Measurements from ENCODE around the gene CASKIN1.

CASKIN1 gene

GRCh38 chr16:2171601-2172178 lies 24.7 kb downstream of the CASKIN1 start:
- no peak for DNase-seq (ENCODE audit: extremely low read depth, low read depth)
- TF ChIP-seq, protein P1, sequence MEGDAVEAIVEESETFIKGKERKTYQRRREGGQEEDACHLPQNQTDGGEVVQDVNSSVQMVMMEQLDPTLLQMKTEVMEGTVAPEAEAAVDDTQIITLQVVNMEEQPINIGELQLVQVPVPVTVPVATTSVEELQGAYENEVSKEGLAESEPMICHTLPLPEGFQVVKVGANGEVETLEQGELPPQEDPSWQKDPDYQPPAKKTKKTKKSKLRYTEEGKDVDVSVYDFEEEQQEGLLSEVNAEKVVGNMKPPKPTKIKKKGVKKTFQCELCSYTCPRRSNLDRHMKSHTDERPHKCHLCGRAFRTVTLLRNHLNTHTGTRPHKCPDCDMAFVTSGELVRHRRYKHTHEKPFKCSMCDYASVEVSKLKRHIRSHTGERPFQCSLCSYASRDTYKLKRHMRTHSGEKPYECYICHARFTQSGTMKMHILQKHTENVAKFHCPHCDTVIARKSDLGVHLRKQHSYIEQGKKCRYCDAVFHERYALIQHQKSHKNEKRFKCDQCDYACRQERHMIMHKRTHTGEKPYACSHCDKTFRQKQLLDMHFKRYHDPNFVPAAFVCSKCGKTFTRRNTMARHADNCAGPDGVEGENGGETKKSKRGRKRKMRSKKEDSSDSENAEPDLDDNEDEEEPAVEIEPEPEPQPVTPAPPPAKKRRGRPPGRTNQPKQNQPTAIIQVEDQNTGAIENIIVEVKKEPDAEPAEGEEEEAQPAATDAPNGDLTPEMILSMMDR (IDR thresholded peaks at IDR 0.05; ENCODE audit: low read depth, low read length), result no peak

DNA sequence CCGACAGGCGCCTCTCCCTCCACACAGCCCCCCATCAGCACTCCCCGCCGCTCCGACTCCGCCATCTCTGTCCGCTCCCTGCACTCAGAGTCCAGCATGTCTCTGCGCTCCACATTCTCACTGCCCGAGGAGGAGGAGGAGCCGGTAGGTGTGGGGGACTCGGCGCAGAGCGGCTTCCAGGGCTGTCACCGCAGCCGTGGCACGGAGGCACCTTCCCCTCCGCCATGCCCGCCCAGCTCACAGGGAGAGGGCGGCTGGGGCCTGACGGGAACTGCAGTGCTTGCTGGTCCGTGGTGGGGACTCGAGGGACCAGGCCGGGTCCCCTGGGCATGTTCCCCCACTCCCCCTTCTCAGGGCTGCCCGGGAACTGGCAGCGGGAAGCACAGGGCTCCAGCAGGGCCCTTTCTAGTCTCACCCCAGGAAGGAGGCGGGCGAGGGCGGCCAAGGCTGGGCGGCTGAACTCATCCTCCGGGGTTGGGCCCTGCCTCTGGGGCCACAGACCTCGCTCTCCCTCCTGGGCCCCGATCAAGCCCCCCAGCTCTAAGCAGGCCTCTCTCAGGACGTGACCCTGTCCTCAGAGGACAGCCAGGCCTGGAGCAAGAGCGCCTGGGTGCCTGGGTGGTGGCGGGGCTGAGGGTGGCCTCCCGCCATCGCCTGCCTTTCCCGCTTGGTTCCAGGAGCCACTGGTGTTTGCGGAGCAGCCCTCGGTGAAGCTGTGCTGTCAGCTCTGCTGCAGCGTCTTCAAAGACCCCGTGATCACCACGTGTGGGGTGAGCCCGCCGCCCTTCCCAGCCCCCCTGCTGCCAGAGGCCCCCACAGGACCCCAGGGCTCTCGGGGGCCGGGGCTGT lies 25.6 kb downstream of the CASKIN1 start:
- TF ChIP-seq, protein P1 (IDR thresholded peaks at IDR 0.05; ENCODE audit: low read depth, low read length), result no peak
- no peak for DNase-seq (ENCODE audit: extremely low read depth, low read depth)

- no peak for DNase-seq (ENCODE audit: extremely low read depth, low read depth)
- TF ChIP-seq, protein P1 (IDR thresholded peaks at IDR 0.05; ENCODE audit: low read depth, low read length), result no peak
Measured at GRCh38 chr16:2170080-2170479, 26.3 kb downstream of the CASKIN1 start.

GRCh38 chr16:2167068-2167638 lies 29.3 kb downstream of the CASKIN1 start:
- DNase-seq (ENCODE audit: extremely low read depth, low read depth), result no peak
- TF ChIP-seq, protein P1 (IDR thresholded peaks at IDR 0.05; ENCODE audit: low read depth, low read length), result no peak

- no peak for DNase-seq (ENCODE audit: extremely low read depth, low read depth)
- TF ChIP-seq, protein P1 (IDR thresholded peaks at IDR 0.05; ENCODE audit: low read depth, low read length), result no peak
Measured at GRCh38 chr16:2166263-2167067, 29.9 kb downstream of the CASKIN1 start.

DNA sequence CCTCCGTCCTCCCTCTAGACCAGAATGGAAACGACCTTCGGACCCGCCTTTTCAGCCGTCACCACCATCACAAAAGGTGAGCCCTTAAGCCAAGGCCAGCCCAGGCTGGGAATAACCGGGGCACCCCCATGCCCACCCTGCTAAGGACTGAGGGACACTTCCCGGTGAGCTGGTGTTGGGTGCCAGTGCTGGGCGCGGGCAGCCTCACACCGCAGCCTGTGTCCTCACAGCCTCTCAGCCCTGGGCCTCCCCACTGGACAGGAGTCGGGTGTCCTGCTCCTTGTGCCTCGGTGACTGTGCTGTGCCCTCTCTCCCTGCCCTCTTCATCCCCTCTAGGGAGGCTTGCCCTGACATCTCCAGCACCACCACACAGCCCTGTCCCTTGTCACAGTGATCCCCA lies 30.5 kb downstream of the CASKIN1 start:
- TF ChIP-seq, protein P1 (IDR thresholded peaks at IDR 0.05; ENCODE audit: low read depth, low read length), result no peak
- no peak for DNase-seq (ENCODE audit: extremely low read depth, low read depth)
